Activated CD8-positive, alpha-beta memory T cell treated with anti-CD3 and anti-CD28 coated beads, Interleukin-2, amount 50 U/mL, for 1 hour (primary cell): ENCODE data around the gene PRTFDC1.

ENCODE experiments used
- DNase-seq: peaks from one replicate; pipeline ENCODE4 v3.0.0-alpha.2; 2020; ENCODE audit errors: extremely low read depth

PRTFDC1 gene

DNA sequence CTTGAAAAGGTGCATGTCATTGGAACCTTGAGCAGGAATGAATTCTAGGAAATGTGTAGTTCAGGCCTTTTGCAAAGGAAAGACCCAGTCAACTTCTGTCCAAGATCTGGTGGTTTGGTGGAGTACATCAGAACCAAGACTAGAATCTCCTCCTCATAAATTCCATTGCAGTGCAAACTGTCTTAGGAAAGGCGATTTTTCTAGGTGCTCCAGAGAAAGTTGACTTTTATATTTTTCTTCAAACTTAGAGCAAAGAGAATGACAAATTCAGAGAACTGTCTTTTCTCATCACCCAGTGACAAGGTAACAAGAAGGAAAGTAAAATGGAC lies 50.0 kb downstream of the PRTFDC1 start:
- DNase-seq, result no peak

DNA sequence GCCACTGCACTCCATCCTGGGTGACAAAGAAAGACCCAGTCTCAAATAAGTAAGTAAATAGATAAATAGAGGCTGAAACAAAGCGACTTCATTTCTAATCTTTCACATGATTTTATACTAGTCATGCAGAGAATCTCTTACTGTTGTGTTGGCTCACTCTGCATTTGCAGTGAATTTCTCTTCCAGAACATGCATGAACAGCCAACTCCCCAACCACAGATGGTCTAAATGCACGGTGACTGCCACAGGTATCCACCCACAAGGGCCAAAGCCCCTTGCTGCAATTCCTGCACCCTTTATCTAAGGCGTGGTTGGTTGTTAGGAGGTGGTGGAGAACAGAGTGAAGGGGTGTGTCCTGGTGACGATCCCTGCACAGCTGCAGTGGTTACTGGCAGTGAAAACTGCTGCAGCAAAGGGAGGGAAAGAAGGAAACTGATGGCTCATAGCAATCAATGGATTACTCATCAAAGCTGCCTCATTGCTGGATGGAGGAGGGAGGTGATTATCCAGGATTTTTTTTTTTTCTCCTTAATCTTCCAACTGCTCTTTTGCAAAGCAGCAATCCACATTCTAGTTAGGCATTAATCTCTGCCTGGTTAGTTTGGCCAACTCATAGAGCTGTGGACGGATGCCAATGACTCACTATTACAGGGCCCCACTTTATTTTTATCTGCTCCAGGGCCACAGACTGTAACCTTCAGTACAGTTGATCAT lies 50.6 kb downstream of the PRTFDC1 start:
- no peak for DNase-seq

DNA sequence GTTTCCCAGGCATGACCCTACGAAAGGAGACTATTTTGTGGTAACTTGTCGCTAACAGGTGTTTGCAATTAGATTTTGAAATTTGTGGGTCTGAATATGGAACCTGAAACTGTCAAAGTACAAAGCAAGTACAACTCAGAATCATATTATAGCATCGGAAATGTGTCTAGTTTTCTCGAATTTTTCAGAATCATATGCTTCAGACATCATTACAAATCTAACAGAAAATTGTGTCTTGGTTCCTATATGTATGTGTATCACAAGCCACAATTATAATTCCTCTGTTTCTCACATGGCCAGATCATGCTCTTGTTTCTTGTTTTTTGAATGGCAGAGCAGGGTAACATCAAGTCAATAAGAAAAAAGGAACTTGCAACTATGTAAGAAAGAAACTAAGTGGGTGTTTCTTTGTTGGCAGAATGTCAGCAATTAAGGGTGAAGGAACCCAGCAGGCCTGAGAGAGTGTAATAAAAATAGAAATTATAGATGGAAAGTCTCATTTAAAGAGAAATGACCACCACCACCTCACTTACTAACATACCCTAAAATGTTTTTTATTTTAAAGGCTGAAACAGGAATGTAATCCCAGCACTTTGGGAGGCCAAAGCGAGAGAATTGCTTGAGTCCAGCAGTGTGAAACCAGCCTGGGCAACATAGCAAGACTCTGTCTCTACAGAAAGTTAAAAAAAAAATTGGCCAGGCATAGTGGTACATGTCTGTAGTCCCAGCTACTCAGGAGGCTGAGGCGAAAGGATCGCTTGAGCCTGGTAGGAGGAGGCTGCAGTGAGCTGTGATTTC lies 51.3 kb downstream of the PRTFDC1 start:
- no peak for DNase-seq

DNA sequence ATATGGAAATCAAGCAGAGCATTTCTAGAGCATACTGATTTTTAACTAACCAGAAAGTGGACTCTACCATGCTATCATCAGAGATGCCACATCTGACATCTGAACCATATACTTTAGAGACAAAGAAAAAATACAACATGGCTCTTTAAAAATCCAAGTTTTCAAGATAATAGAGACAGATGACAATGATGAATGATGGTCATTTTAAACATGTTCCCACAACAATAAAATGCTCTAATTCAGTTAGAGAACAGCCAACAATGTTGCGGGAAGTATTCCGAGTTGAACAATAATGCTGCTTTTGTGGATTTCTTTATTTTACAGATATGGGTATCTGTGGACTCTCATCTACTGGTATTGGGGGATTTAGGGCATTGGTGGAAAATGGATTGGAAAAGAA lies 52.8 kb downstream of the PRTFDC1 start:
- no peak for DNase-seq

DNA sequence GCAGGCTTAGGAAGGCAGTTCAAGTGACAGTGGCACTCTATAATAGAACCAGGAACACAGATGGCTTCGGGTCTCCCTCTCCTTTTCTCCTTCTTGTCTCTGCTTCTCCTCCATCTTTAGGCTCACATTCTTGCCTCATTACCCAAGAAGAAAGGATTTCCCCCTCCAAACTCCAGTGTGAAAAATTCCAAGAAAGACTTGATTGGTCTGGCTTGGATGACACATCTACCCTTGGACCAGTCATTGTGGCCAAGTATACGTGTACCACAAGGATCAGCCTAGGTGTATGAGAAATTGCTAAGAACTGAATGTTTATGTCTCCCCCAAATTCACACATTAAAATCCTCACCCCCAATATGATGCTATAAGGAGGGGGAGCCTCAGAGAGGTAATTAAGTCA lies 53.9 kb downstream of the PRTFDC1 start:
- no peak for DNase-seq

DNA sequence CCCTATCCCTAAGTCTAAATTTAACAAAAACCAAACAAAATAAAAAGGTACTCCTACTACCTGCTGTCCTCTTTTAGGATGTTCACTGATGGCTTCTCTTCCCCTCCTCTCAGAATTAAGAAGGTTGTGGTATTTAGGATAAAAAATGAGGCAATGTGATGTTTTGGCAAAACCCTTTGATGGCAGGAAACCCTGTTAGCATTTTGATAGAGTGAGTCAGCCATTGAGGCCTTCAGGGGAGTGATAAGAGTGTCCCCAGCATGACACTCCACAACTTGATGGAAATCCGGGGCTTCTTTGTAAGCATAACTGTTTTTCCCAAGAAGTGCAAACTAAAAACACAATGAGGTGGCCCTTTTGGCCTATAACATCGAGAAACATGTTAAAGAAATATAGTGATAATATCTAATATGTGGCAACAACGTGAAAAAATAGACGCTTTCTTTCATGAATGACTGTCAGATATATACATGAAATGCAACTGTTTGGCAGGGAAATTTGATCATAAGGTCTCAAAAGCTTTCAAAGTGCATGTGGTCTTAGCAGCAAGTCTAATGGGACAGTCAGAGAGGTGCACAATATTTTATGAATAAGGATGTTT lies 55.0 kb downstream of the PRTFDC1 start:
- DNase-seq, result no peak

DNA sequence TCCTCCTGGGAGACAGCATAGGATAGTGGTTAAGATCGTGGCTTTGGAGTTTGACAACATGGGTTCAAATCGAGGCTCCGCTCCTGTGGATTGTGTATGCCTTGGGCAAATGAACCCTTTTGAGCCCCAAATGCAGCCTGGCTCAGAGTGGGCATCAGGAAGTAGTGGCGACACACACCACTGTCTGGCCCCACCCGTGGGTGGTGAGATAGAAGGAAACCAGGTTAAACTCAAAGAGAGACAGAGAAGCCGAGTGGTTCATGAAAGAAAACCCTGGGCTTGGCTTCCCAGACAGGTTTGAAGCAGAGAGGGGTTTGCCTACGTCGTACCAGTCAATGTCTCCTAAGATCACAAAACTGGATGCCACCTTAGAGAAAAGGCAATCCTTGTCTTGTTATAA lies 57.7 kb downstream of the PRTFDC1 start:
- no peak for DNase-seq

DNA sequence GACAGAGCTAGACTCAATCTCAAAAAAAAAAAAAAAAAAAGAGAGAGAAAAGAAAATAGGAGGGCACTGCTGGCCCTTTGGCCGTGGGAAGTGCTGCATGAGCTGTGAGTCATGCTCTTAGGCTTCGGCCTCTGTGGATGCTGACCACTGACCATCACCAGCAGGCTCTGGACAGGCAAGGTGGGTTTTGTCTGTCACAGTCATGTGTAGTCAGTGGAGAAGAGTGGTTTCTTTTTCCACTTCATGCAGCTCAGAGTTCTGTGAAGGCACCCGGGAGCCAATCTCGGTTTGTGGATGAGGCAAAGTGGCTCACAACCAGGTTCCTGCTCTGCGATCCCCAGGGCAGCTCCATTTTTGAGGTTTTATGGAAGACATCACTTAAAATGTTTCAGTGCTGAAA lies 58.1 kb downstream of the PRTFDC1 start:
- DNase-seq, result no peak

DNA sequence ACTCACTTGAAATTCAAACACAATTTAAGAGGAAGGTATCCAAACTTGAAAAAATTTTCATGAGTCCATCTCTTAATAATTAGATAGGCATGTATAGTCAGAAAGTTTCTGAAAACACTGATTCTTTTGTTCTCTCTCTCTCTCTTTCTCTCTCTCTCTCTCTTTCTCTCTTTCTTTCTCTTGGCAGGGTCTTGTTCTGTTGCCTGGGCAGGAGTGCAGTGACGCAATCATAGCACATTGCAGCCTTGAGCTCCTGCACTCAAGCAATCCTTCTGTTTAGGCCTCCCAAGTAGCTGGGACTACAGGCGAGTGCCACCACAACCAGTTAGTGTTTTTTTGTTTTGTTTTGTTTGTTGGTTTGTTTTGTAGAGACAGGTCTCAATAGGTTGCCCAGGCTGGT lies 59.3 kb downstream of the PRTFDC1 start:
- no peak for DNase-seq

DNA sequence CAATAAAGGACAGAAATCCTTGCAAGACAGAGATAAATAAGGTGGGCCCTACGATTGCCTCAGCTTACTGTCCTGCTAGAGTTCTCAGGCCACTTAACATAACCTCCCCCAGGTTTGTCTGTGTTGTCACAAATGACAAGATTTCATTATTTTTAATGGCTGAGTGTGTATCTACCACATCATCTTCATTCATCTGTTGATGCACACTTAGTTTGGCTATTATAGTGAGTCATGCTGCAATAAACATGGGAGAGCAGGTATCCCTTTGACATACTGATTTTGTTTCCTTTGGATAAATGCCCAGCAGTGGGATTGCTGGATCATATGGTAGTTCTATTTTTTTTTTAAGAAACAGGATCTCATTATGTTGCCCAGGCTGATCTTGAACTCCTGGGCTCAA lies 60.6 kb downstream of the PRTFDC1 start:
- no peak for DNase-seq

DNA sequence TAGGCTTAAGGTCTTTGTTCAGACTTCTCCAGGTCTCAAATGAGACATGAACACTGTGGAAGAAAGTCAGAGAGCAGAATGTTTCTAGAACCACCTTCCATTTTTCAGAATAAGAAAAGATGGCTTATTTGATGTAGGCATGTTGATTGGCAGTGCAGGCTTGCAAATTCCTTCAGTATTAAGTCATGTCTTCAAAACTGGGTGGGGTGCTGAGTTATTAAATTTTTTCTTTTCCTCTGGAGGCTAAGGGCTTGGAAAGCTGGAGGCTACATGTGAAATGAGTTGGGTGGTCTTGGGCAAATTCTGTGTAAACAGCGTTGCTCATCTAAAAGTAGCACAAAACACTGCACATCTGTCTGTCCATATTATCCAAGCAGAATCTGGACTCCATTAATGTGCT lies 62.8 kb downstream of the PRTFDC1 start:
- DNase-seq, result no peak

DNA sequence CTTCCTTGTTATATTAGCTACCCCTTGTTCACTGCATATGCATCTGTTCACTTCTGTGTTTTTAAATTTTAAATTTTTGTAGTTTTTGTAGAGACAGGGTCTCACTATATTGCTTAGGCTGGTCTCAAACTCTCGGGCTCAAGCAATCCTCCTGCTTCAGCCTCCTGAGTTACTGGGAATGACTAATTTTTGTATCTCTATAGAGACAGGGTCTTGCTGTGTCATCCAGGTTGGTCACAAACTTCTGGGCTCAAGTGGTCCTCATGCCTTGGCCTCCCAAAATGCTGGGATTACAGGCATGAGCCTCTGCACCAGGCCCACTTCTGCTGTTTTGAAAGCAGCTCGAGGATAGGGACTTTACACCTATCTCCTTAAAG lies 64.6 kb downstream of the PRTFDC1 start:
- DNase-seq, result no peak

DNA sequence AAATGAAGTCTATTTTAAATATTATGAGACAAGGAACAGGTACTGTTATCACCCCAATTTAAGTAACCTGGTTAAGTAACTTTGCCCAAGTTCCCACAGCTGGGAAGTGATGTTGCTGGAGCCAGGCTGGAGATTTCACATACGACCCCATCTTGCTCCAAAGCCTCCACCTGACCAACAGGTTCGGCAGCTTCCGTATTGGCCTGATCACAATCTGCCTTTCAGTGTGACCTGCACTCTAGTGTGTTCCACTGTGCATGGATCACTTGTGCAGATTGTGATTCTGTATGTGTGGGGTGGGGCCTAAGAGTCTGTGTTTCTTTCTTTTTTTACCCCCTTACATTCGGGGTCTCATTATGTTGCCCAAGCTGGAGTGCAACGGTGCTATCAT lies 66.1 kb downstream of the PRTFDC1 start:
- no peak for DNase-seq

DNA sequence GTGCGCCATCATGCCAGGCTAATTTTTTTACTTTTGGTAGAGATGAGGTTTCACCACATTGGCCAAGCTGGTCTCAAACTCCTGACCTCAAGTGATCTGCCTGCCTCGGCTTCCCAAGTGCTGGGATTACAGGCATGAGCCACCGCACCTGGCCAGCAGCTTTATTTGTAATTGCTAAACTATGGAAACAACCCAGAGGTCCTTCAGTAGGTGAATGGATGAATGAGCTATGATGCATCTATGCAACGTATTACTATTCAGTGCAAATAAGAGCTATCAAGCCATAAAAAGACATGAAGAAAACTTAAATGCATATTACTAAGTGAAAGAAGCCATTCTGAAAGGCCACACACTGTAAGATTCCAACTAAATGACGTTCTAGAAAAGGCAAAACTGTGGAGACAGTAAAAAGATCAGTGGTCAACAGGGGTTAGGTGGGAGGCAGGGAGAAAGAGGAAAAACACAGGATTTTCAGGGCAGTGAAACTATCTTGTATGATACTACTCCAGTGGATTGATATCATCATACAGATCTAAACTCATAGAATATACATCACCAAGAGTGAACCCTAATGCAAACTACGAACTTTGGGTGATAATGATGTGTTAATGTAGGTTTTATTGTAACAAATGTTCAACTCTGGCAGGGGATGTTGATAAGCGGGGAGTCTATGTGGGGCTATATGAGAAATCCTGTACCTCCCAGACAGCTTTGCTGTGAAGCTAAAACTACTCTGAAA lies 66.7 kb downstream of the PRTFDC1 start:
- DNase-seq, result no peak

DNA sequence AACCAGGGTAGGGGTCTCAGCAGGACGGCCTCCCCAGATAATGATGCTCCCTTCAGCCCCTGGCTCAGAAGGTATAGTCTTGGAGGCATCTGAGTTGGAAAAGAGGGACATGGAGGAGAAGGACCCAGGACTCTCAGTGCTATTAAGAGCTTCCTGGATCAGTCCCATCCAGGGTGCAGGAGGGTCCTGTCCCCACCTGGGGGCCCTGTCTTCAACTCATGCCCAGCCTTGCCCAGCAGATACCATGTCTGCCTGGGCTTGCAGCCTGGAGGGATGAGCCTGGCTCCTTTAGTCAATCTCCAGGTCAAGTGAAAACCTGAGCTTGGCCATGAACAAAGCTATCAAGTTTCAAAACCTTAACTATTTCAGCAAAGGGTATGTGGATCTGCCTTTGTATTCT lies 67.6 kb downstream of the PRTFDC1 start:
- no peak for DNase-seq

DNA sequence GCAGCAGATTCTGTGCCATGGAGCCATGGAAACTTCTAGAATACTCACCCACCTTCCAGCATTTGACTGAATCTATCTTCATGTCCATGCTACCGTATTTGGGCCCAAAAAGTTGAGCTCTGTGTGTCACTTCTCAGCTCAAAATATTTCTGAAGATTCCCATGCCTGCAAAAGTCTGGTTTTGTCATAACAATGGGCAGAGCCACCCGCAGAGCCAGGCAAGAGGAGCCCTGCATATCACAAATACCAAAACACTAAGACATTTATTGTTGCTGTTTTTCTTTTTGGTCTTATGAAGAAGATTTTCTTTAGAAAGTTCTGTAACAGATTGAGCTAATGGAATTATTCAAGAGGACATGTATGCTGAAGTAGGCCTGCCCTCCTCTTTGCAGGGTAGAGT lies 68.1 kb downstream of the PRTFDC1 start:
- DNase-seq, result no peak

DNA sequence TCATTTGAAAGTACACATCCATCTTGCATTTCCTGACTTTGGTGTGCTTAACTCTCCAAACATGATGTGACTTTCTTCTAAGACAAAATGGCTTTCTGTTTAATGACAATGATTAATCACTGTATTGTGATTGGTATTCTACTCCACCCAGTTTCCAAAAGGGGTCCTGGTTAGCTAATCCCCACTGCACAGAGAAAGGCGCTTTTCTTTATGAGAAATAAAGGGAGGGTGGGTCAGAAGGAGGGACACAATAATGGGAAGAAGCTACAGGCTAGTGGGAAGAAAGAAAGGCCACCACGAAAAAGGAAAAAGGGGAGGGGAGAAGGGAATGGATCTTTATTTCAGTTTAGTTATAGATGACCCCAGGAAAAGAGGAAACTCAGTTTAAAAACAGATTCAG lies 69.2 kb downstream of the PRTFDC1 start:
- no peak for DNase-seq

DNA sequence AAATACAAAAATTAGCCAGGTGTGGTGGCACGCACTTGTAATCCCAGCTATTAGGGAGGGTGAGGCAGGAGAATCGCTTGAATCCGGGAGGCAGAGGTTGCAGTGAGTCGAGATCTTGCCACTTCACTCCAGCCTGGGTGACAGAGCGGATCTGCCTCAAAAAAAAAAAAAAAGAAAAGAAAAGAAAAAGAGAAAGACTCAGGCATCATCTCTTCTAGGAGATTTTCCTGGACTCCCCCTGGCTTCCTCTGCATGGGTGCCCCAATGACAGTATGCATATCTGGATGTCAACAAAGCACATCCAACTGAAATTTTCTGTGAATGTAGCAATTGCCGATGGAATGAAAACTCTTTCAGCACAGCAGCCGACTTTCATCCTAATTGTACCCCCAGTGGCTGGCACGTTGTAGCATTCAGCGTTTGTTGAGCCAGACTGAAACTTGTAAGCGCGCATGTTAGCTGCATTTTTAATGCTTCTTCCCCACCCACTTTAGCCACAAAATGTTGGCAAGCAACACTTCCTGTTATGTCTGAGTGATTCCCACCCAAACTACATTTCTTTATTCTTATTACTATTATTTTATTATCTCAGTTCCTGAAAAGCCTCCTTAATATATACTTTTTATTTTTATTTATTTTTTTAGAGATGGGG lies 70.2 kb downstream of the PRTFDC1 start:
- no peak for DNase-seq

DNA sequence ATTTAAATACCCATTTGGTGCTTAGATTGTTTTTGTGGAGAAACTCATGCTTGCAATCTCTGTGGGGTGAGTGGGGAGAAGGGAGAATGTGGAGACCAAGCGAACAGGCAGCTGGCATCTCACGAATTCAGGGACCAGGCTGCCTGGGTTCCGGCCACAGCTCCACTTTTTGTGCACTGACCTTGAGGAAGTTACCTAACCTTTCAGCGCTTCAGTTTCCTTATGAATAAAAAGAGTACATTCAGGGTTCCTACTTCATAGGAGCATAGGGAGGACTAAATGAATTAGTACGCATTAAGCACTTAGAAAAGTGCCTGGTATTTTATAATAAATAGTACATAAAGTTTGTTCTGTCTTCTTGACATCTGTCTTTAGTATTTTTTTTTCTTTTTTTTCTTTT lies 72.5 kb downstream of the PRTFDC1 start:
- no peak for DNase-seq

DNA sequence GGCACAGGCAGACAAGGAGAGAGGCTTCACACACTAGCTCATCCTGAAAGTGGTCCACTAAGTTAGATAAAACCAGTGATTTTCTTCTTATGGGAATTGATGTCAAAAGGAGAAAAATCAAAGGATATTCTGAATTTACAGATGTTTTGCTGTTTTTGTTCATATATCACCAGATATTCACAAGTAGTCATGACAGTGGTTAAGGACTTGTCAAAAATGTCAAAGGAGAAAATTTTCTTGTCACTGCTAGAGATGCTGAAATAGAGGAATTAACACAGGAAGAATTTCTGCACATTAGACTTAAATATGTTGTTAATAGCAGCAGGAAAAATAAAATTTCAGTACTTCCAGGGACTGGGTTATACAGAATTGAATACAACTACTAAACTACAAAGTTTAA lies 78.3 kb downstream of the PRTFDC1 start:
- no peak for DNase-seq

DNA sequence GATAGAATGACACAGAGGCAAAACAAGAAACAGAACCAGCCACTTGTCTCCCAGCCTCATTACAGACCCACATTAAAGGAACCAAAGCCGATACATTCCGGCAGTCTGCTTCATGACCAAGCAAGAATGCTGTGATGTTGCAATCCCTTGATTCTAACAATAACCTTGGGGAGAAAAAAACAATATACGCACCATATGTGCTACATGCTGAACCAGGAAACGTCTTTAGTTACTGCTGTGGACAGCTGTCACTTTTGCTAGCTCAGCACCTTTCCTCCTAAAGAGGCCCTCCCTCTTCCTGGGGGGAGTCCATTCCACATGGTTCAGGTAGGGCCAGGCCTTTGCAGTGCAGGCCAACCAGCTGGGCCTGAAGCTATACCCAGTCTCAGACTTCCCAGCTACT lies 79.1 kb downstream of the PRTFDC1 start:
- no peak for DNase-seq

DNA sequence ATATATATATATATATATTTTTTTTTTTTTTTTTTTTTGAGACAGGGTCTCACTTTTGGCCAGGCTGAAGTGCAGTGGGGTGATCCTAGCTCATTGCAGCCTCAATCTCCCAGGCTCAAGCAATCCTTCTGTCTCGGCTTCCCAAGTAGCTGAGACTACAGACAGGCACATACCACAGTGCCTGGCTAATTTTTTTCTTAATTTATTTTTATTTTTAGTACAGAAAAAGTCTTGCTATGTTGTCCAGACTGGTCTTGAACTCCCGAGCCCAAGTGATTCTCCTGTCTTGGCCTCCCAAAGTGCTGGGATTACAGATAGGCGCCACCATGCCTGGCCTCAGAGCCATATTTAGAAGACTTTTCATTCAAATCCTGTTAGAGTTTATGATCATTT lies 79.6 kb downstream of the PRTFDC1 start:
- DNase-seq, result no peak
